GM21528 (cell line): ENCODE measurements around the gene CHRNE.
"Not testable (repeated sequence)": the region's sequence is repeated elsewhere in the genome, so short reads cannot be mapped to it uniquely, and the experiment has no call there.

Source experiments
- ATAC-seq: cut with Tn5 transposase; IDR thresholded peaks from one replicate; pipeline ENCODE4 v1.9.1; 2021; ENCODE audit warnings: mild to moderate bottlenecking, moderate library complexity; ENCODE audit not compliant: unreplicated experiment, low FRiP score

CHRNE gene

DNA sequence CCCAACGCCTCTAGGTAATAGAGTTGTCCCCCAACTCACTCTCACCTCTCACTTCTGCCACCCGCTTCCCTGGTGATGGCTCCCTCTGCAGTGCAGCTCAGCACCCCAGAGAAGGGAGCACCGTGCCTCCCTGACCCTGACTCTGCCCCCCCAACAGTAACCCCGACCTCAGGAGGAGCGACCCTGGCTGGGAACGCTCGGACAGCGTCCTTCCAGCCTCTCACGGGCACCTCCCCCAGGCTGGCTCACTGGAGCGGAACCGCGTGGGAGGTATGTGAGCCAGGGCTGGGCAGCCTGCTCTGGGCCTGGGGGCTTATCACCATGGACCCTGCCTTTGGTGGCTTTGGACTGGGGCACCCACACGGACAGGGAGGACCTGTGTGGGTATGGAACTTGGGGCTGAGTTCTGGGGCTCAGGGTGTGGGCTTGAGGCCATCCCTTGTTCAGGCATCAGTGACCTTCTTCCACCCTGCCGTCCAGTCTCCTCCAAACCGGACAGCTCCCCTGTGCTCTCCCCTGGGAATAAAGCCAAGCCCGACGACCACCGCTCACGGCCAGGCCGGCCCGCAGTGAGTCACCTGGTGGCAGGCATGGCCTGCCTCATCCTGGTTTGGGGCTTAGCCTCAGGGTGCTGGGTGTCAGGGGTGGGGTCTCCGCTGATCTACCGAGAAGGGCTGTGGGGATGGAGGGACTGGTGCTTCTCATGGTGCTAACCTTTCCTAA lies 10.2 kb downstream of the CHRNE start:
- ATAC-seq, result no peak

- no peak for ATAC-seq
These were observed 11.2 kb downstream of the CHRNE start for GRCh38 chr17:4891411-4892410.

DNA sequence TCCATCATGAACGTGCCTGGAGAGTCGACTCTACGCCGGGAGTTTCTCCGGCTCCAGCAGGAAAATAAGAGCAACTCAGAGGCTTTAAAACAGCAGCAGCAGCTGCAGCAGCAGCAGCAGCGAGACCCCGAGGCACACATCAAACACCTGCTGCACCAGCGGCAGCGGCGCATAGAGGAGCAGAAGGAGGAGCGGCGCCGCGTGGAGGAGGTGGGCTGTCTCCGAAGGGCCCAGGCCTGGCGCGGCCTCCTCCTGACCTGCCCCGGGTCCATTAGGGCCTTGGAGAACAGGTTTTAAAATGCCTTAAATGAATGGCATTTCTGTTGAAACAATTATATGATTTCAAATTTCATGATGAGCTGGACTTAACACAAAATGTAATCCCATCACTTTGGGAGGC lies 15.3 kb downstream of the CHRNE start:
- no peak for ATAC-seq

DNA sequence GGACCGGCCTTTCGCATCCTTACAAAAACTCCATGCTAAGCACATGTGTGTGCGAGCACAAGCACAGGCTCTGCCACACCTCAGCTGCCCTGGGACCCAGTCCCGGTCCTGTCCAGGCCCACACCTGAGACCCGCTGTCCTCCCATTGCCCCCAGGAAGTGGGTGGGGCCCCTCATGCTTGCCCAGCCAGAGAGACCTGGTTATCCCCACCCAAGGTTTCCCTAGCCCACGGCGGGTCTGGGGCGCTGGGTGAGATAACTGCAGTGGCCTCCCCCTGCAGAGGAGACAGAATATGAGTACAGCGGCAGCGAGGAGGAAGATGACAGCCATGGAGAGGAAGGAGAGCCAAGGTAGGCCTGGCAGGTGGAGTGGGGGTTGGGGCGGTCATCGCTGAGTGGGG lies 16.1 kb downstream of the CHRNE start:
- ATAC-seq, result no peak

DNA sequence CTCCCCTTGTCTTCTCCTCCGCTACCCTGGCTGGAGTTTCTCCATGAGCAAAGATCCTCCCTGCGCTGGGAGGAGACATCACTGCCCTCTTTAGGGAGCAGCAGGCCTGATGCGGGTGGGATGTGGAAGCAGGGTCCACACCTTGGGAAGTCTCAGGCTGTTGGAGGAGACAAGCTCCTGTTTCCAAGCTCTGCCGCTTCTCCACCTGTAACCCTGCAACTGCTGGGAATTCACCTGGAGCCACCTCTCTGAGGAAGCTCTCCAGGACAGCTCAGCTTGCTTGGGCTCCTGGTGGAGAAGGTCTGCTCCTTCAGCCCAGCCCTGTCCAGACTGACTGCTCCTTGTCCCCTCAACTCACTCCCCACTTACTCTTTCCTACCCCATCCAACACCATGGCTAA lies 18.4 kb downstream of the CHRNE start:
- ATAC-seq, result no peak

GRCh38 chr17:4881761-4882555 lies 20.9 kb downstream of the CHRNE start:
- no peak for ATAC-seq

- no peak for ATAC-seq
These were observed 22.0 kb downstream of the CHRNE start for GRCh38 chr17:4880857-4881256.

DNA sequence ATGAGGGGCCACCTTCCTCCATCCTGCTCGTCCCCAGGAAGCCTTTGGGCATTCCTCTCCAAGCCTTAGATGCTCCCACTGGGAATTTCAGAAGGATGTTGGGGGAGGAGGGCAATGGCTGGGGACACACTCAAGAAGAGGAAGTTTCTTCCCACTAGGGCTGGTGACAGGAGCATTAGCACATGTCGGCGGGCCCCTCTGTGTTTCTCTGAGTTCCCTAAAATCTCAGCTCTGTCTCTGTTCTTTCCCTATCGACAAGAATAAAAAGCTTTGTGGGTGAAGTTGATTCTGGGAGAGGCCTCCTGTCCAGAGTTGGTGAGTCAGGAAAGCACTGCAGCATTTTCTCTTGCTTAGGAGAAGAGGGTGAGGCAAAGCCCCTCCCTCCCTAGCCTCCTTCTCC lies 23.3 kb downstream of the CHRNE start:
- no peak for ATAC-seq

DNA sequence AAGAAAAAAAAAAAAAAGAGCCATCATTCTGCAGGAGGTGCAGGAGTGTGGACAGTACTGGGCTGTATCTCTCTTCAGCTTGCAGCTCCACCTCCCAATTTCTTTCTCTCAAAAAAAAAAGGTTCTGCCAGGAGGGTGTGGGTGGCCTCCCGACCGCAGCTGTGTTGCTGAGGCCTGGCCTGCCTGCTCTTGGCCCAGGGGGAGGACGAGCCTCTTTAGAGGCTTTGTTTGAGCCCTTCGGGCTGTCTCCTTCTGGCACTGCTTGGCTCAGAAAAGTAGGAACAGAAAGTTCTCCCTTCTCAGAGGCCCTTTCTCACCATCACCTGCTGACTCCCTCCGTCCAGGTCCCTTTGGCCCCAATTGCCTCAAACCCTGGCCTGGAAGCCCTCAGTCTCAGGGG lies 25.8 kb downstream of the CHRNE start:
- no peak for ATAC-seq

GRCh38 chr17:4872786-4873185 lies 30.1 kb downstream of the CHRNE start:
- no peak for ATAC-seq

- no peak for ATAC-seq
These were observed 32.0 kb downstream of the CHRNE start for GRCh38 chr17:4870855-4871254.

GRCh38 chr17:4869058-4869998 lies 33.6 kb downstream of the CHRNE start:
- ATAC-seq, result not testable (repeated sequence)

DNA sequence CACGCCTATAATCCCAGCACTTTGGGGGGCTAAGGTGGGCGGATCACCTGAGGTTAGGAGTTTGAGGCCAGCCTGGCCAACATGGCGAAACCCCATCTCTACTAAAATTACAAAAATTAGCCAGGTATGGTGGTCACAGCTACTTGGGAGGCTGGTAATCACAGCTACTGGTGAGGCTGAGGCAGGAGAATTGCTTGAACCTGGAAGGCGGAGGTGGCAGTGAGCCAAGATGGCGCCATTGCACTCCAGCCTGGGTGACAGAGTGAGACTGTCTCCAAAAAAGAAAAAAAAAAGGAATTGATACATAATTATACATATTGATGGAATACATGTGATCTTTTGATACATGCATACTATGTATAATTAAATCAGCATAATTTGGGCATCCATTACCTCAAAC lies 35.4 kb downstream of the CHRNE start:
- not testable (repeated sequence) for ATAC-seq

GRCh38 chr17:4863321-4863720 lies 39.6 kb downstream of the CHRNE start:
- ATAC-seq, result no peak

DNA sequence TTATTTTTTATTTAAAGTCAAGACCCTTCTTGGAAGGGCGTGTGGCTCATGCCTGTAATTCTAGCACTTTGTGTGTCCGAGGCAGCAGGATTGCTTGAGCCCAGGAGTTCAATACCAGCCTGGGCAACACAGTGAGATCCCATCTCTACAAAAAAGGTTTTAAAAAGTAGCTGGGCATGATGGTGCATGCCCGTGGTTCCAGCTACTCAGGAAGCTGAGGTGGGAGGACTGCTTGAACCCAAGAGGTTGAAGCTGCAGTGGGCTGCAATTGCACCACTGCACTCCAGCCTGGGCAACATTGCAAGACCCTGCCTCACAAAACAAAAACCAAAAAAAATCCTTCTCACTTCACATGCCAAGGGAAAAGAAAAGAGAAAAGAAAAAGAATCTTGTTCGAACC lies 40.2 kb downstream of the CHRNE start:
- no peak for ATAC-seq

DNA sequence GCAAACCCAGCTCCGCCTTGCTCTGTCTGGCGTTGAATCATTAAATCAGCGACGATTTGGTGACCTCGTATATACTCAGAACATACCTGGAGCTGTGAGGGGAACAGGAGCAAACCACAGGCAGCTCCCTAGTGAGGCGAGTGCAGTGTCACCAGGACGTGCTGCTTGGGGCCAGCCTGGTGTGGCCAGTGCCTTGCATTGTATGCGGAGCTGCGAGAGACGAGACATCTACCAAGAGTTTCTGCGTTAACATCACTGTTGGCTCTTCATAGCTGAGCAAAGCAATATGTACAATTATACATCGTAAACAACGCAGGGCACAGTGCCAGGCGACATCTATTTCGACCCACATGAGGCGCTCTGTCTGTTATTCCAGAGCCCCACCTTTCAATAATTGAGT lies 41.8 kb downstream of the CHRNE start:
- ATAC-seq, result no peak

- ATAC-seq, result no peak
These were observed 42.2 kb downstream of the CHRNE start for GRCh38 chr17:4860651-4861050.

- ATAC-seq, result no peak
These were observed 42.9 kb downstream of the CHRNE start for GRCh38 chr17:4859816-4860625.

DNA sequence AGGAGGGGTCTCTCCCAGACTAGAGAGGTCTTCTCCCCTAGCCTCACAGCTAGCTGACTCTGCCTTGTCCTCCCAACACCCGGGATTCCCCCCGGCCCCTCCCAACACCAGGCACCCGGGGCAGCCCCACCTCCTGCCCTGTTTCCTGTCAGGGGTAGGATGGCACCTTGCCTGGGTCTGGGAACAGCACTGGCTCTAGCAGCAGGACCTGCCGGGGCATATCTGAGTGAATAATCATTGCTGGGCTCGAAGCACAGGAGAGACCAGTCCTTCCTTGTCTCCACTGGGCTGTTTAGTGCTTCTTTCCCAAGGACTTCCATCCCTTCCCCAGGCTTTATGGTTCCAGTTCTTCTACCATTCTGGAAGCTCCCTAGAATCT lies 44.0 kb downstream of the CHRNE start:
- ATAC-seq, result no peak
